GM23338 (cell line): ENCODE data around the gene MFRP. TPM values are rescaled to one million over a fixed set of nuclear protein-coding genes. Genes with fewer than 3 reads are reported as not detected.

ENCODE experiments used
- ATAC-seq: fragments of 200-7000 bp; cut with Tn5 transposase; 3 replicates; pipeline ENCODE4 v1.9.1; 2020
- DNase-seq: peaks from one replicate; pipeline ENCODE4 v3.0.0-alpha.2; 2015; ENCODE audit warnings: low spot score
- H2AFZ ChIP-seq: fragments of 200-600 bp; sonication (generic); 2 replicates; pipeline ENCODE4 v1.8.0; 2016; ENCODE audit warnings: antibody characterized with exemption, mild to moderate bottlenecking, moderate library complexity
- H3F3A ChIP-seq: fragments of 200-600 bp; sonication (generic); replicated peaks from 2 replicates; pipeline ENCODE4 v1.8.0; 2017; ENCODE audit warnings: antibody characterized with exemption, mixed run types, low read depth
- H3K27ac ChIP-seq: fragments of 200-600 bp; sonication (generic); 2 replicates; pipeline ENCODE4 v1.6.1; 2016; ENCODE audit warnings: low read depth
- H3K27me3 ChIP-seq: fragments of 200-600 bp; sonication (generic); 2 replicates; pipeline ENCODE4 v1.8.0; 2016; ENCODE audit warnings: mild to moderate bottlenecking, mixed run types, moderate library complexity; ENCODE audit not compliant: insufficient read depth
- H3K36me3 ChIP-seq: fragments of 200-600 bp; sonication (generic); 2 replicates; pipeline ENCODE4 v1.8.0; 2016; ENCODE audit warnings: mild to moderate bottlenecking; ENCODE audit not compliant: insufficient read depth
- H3K4me1 ChIP-seq: fragments of 200-600 bp; sonication (generic); 2 replicates; pipeline ENCODE4 v1.8.0; 2016; ENCODE audit warnings: mild to moderate bottlenecking, moderate library complexity; ENCODE audit not compliant: insufficient read depth
- H3K4me2 ChIP-seq: fragments of 200-600 bp; sonication (generic); 2 replicates; pipeline ENCODE4 v1.7.1; 2017; ENCODE audit warnings: mixed run types
- H3K4me3 ChIP-seq: fragments of 200-600 bp; sonication (generic); 2 replicates; pipeline ENCODE4 v1.6.1; 2016; ENCODE audit warnings: mixed run types
- H3K79me2 ChIP-seq: fragments of 200-600 bp; sonication (generic); replicated peaks from 2 replicates; pipeline ENCODE4 v1.8.0; 2017; ENCODE audit warnings: mild to moderate bottlenecking; ENCODE audit not compliant: insufficient read depth
- H3K9me2 ChIP-seq: fragments of 200-600 bp; sonication (generic); 2 replicates; pipeline ENCODE4 v1.8.0; 2017; ENCODE audit not compliant: insufficient read depth
- H4K20me1 ChIP-seq: fragments of 200-600 bp; sonication (generic); replicated peaks from 2 replicates; pipeline ENCODE4 v1.8.0; 2017; ENCODE audit warnings: mild to moderate bottlenecking; ENCODE audit not compliant: insufficient read depth
- H3K27ac Mint-ChIP-seq: 2 replicates; pipeline ENCODE4 v1.8.0; 2020; ENCODE audit warnings: inconsistent platforms, mild to moderate bottlenecking, moderate library complexity, mixed read lengths
- H3K27me3 Mint-ChIP-seq: 3 replicates; pipeline ENCODE4 v1.8.0; 2022; ENCODE audit warnings: low read depth, mild to moderate bottlenecking, moderate library complexity, mixed read lengths, inconsistent platforms; ENCODE audit not compliant: insufficient read depth, poor library complexity
- H3K36me3 Mint-ChIP-seq: 3 replicates; pipeline ENCODE4 v1.8.0; 2021; ENCODE audit warnings: low read depth, mild to moderate bottlenecking, inconsistent platforms, moderate library complexity, mixed read lengths
- H3K4me1 Mint-ChIP-seq: 3 replicates; pipeline ENCODE4 v1.8.0; 2020; ENCODE audit warnings: mild to moderate bottlenecking, inconsistent platforms, mixed read lengths
- H3K4me3 Mint-ChIP-seq: 3 replicates; pipeline ENCODE4 v1.8.0; 2021; ENCODE audit warnings: moderate library complexity, mild to moderate bottlenecking, inconsistent platforms, mixed read lengths
- H3K9me3 Mint-ChIP-seq: 3 replicates; pipeline ENCODE4 v1.8.0; 2020; ENCODE audit warnings: moderate library complexity, mild to moderate bottlenecking, inconsistent platforms, mixed read lengths
- CREB1 ChIP-seq: fragments of 250-450 bp; sonication (Bioruptor Pico); IDR thresholded peaks from 2 replicates; pipeline ENCODE4 v1.5.0; 2020; ENCODE audit warnings: low read depth, mild to moderate bottlenecking, moderate library complexity
- CTCF ChIP-seq, 2 experiments: fragments of 200-600 bp in 1 of 2; sonication (generic) in 1 of 2; conservative IDR thresholded peaks; 2 replicates each; pipeline versions ENCODE4 v1.5.1 to v1.6.1; 2016 to 2017; ENCODE audit warnings: antibody characterized with exemption in 2 of 2, low read depth in 2 of 2, mild to moderate bottlenecking in 2 of 2, moderate library complexity in 1 of 2
- EZH2 ChIP-seq: fragments of 200-600 bp; sonication (generic); IDR thresholded peaks from one replicate; pipeline ENCODE4 v1.8.0; 2017; ENCODE audit warnings: antibody characterized with exemption, mild to moderate bottlenecking, low read depth; ENCODE audit not compliant: unreplicated experiment
- EZH2phosphoT487 ChIP-seq: fragments of 200-600 bp; sonication (generic); IDR thresholded peaks from one replicate; pipeline ENCODE4 v1.8.1; 2018; ENCODE audit warnings: antibody characterized with exemption; ENCODE audit not compliant: unreplicated experiment
- NANOG ChIP-seq: IDR thresholded peaks from 2 replicates; pipeline ENCODE4 v1.6.1; 2016; ENCODE audit warnings: antibody characterized with exemption, borderline replicate concordance
- POLR2AphosphoS5 ChIP-seq: IDR thresholded peaks from 2 replicates; pipeline ENCODE4 v1.6.1; 2016; ENCODE audit warnings: antibody characterized with exemption, low read depth
- ZNF114 ChIP-seq: fragments of 250-450 bp; sonication (Bioruptor Pico); IDR thresholded peaks from 2 replicates; pipeline ENCODE4 v1.5.0; 2020; ENCODE audit warnings: mild to moderate bottlenecking, moderate library complexity
- ZNF331 ChIP-seq: fragments of 250-450 bp; sonication (Bioruptor Pico); IDR thresholded peaks from 2 replicates; pipeline ENCODE4 v1.5.0; 2020; ENCODE audit warnings: low read depth, mild to moderate bottlenecking, moderate library complexity
- polyA plus RNA-seq: library from polyadenylated mRNA; unstranded; fragments of >200 nt; fragmentation: Nextera tagmentation; extraction: Ambion mirVana; gene quantifications from 2 replicates; pipeline ENCODE4 v1.2.1, GENCODE V29; 2016
- total RNA-seq: library from RNA; depleted of rRNA; stranded (reverse); fragments of >200 nt; shearing (Covaris generic); gene quantifications from 2 replicates; pipeline ENCODE4 v1.2.3, GENCODE V29; 2014
- TF ChIP-seq, protein P1 (sequence below): IDR thresholded peaks from one replicate; pipeline ENCODE4 v1.6.1; 2018; ENCODE audit warnings: antibody characterized with exemption; ENCODE audit not compliant: unreplicated experiment
- TF ChIP-seq, protein P2 (sequence below): fragments of 250-450 bp; sonication (Bioruptor Pico); IDR thresholded peaks from 2 replicates; pipeline ENCODE4 v1.5.0; 2020; ENCODE audit warnings: mild to moderate bottlenecking, moderate library complexity

MFRP gene
- total and polyA plus RNA-seq, 2 experiments from 2014 or later = 0.03 TPM; not detected in 1

- no peaks in the 10 kb centered on the region for H3K9me2 ChIP-seq
- no peaks in the 10 kb centered on the region for H3K36me3 ChIP-seq
- H3K4me1 Mint-ChIP-seq = peaks cover 19% of the 10 kb centered on the region
- no peak for ATAC-seq
- H3K36me3 Mint-ChIP-seq = no peaks in the 10 kb centered on the region
- peaks cover 38% of the 10 kb centered on the region for H3K27me3 Mint-ChIP-seq
- no peak overlapping the region for H2AFZ ChIP-seq
- H3K4me3 Mint-ChIP-seq = no peak overlapping the region; the same call in 2 of the 3 replicates
- DNase-seq = no peak
- no peaks in the 10 kb centered on the region for H3K79me2 ChIP-seq
- peaks cover 17% of the 10 kb centered on the region for H3K4me1 ChIP-seq
- no peak overlapping the region for H3K4me3 ChIP-seq
- TF ChIP-seq NANOG (no peak), CREB1 (no peak), POLR2AphosphoS5 (no peak), ZNF114 (CRISPR knock-in tag) (no peak), EZH2 (no peak)
- TF ChIP-seq, protein P1, sequence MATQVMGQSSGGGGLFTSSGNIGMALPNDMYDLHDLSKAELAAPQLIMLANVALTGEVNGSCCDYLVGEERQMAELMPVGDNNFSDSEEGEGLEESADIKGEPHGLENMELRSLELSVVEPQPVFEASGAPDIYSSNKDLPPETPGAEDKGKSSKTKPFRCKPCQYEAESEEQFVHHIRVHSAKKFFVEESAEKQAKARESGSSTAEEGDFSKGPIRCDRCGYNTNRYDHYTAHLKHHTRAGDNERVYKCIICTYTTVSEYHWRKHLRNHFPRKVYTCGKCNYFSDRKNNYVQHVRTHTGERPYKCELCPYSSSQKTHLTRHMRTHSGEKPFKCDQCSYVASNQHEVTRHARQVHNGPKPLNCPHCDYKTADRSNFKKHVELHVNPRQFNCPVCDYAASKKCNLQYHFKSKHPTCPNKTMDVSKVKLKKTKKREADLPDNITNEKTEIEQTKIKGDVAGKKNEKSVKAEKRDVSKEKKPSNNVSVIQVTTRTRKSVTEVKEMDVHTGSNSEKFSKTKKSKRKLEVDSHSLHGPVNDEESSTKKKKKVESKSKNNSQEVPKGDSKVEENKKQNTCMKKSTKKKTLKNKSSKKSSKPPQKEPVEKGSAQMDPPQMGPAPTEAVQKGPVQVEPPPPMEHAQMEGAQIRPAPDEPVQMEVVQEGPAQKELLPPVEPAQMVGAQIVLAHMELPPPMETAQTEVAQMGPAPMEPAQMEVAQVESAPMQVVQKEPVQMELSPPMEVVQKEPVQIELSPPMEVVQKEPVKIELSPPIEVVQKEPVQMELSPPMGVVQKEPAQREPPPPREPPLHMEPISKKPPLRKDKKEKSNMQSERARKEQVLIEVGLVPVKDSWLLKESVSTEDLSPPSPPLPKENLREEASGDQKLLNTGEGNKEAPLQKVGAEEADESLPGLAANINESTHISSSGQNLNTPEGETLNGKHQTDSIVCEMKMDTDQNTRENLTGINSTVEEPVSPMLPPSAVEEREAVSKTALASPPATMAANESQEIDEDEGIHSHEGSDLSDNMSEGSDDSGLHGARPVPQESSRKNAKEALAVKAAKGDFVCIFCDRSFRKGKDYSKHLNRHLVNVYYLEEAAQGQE = no peak
- H3K9me3 Mint-ChIP-seq = no peaks in the 10 kb centered on the region
- no peak overlapping the region for H3K4me2 ChIP-seq
- H4K20me1 ChIP-seq = no peaks in the 10 kb centered on the region
- H3F3A ChIP-seq = peaks cover 7% of the 10 kb centered on the region; the same call in 1 of the 2 replicates
- H3K27me3 ChIP-seq = peaks cover 45% of the 10 kb centered on the region
- no peak overlapping the region for H3K27ac Mint-ChIP-seq
- no peak overlapping the region for H3K27ac ChIP-seq
Observed at GRCh38 chr11:119343726-119344125, 2.8 kb downstream of the MFRP start.

- H3K4me1 ChIP-seq = peaks cover 26% of the 10 kb centered on the region
- H3K27ac ChIP-seq = no peak overlapping the region
- no peak overlapping the region for H3K4me2 ChIP-seq
- Mint-ChIP-seq H3K27me3 (peaks cover 46% of the 10 kb centered on the region), H3K27ac (no peak overlapping the region), H3K36me3 (no peaks in the 10 kb centered on the region), H3K4me3 (no peak overlapping the region; the same call in 2 of the 3 replicates), H3K9me3 (no peaks in the 10 kb centered on the region), H3K4me1 (peaks cover 30% of the 10 kb centered on the region)
- peaks cover 7% of the 10 kb centered on the region; the same call in 1 of the 2 replicates for H3F3A ChIP-seq
- no peak overlapping the region for H3K4me3 ChIP-seq
- ATAC-seq (no peak), DNase-seq (no peak)
- no peaks in the 10 kb centered on the region for H3K79me2 ChIP-seq
- no peaks in the 10 kb centered on the region for H3K36me3 ChIP-seq
- H3K9me2 ChIP-seq = no peaks in the 10 kb centered on the region
- no peak overlapping the region for H2AFZ ChIP-seq
- H3K27me3 ChIP-seq = peaks cover 48% of the 10 kb centered on the region
- no peaks in the 10 kb centered on the region for H4K20me1 ChIP-seq
- TF ChIP-seq CTCF (conservative IDR thresholded peaks at IDR 0.05; ENCODE audit: low read depth in 2 of 2) (no peak), ZNF331 (no peak), ZNF114 (CRISPR knock-in tag) (no peak), EZH2phosphoT487 (no peak)
- TF ChIP-seq, protein P2, sequence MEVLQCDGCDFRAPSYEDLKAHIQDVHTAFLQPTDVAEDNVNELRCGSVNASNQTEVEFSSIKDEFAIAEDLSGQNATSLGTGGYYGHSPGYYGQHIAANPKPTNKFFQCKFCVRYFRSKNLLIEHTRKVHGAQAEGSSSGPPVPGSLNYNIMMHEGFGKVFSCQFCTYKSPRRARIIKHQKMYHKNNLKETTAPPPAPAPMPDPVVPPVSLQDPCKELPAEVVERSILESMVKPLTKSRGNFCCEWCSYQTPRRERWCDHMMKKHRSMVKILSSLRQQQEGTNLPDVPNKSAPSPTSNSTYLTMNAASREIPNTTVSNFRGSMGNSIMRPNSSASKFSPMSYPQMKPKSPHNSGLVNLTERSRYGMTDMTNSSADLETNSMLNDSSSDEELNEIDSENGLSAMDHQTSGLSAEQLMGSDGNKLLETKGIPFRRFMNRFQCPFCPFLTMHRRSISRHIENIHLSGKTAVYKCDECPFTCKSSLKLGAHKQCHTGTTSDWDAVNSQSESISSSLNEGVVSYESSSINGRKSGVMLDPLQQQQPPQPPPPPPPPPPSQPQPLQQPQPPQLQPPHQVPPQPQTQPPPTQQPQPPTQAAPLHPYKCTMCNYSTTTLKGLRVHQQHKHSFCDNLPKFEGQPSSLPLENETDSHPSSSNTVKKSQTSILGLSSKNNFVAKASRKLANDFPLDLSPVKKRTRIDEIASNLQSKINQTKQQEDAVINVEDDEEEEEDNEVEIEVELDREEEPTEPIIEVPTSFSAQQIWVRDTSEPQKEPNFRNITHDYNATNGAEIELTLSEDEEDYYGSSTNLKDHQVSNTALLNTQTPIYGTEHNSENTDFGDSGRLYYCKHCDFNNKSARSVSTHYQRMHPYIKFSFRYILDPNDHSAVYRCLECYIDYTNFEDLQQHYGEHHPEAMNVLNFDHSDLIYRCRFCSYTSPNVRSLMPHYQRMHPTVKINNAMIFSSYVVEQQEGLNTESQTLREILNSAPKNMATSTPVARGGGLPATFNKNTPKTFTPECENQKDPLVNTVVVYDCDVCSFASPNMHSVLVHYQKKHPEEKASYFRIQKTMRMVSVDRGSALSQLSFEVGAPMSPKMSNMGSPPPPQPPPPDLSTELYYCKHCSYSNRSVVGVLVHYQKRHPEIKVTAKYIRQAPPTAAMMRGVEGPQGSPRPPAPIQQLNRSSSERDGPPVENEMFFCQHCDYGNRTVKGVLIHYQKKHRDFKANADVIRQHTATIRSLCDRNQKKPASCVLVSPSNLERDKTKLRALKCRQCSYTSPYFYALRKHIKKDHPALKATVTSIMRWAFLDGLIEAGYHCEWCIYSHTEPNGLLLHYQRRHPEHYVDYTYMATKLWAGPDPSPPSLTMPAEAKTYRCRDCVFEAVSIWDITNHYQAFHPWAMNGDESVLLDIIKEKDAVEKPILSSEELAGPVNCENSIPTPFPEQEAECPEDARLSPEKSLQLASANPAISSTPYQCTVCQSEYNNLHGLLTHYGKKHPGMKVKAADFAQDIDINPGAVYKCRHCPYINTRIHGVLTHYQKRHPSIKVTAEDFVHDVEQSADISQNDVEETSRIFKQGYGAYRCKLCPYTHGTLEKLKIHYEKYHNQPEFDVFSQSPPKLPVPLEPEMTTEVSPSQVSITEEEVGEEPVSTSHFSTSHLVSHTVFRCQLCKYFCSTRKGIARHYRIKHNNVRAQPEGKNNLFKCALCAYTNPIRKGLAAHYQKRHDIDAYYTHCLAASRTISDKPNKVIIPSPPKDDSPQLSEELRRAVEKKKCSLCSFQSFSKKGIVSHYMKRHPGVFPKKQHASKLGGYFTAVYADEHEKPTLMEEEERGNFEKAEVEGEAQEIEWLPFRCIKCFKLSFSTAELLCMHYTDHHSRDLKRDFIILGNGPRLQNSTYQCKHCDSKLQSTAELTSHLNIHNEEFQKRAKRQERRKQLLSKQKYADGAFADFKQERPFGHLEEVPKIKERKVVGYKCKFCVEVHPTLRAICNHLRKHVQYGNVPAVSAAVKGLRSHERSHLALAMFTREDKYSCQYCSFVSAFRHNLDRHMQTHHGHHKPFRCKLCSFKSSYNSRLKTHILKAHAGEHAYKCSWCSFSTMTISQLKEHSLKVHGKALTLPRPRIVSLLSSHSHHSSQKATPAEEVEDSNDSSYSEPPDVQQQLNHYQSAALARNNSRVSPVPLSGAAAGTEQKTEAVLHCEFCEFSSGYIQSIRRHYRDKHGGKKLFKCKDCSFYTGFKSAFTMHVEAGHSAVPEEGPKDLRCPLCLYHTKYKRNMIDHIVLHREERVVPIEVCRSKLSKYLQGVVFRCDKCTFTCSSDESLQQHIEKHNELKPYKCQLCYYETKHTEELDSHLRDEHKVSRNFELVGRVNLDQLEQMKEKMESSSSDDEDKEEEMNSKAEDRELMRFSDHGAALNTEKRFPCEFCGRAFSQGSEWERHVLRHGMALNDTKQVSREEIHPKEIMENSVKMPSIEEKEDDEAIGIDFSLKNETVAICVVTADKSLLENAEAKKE = no peak
Observed at GRCh38 chr11:119342362-119343130, 4.0 kb downstream of the MFRP start.
